Stimulated activated CD4-positive, alpha-beta T cell treated with anti-CD3 and anti-CD28 coated beads, TNF-alpha, amount 100 ng/mL, for 4 hours (primary cell): ENCODE measurements around the gene TGM5.
A peak's percentile ranks its signal among the peaks of the same experiment; 100 is the strongest.

ENCODE experiments used
- DNase-seq, 3 experiments: peaks; one replicate each; pipeline ENCODE4 v3.0.0-alpha.2; 2020; ENCODE audit warnings: low read depth in 3 of 3

TGM5 gene

DNA sequence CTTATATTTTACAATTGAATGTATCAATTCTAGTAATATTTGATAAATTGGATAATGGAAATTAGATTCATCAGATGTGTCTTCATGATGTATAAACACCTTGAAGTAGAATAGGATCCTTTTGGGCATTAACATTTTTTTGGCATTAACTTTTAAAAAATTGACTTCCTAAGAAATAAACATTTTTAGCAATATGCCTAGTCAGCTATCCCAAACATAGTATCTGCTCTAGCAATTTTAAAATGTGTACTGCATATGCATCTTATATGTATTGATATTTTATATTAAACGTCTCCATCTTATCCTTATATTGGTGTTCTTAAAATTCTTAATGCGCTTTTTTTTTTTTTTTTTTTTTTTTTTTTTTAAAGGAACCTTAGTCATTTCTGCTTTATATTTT is 73.0 kb downstream of the TGM5 start:
- no peak for DNase-seq

DNA sequence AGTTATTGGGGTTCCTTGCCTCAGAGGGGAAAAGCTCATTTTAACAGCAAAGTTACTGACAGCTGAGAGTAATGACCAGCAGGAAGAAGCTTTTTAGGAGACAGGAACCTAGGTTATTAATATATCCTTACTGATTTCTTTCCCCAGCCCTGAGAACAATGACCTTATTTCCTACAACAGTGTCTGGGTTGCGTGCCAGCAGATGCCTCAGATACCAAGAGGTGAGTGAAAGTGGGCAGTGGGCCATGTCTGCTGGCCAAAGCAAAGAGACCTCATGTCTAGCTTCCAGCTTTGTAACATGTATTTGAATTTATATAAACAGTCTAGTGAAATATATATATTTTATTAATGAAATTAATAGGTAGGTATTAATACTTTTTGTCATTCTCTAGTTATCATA is 76.5 kb downstream of the TGM5 start:
- DNase-seq: no peak

DNA sequence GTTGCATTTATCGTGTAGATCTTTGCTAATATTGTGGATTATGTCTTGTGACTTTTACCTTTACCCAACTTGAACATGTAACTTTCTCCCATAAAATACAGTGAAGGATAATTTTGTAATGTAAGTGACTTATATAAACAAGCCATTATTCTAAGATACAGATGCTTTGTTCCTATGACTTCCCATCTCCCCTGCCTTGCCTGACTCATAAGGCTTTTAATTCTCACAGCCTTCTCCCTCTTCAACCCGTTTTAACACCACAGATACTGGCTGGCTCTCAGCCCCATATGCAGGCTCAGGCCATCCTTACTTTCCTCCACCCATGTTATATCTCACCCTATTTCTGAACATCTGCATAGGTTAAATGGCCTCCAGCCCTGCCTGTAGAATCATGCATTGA is 77.4 kb downstream of the TGM5 start:
- DNase-seq: no peak

DNA sequence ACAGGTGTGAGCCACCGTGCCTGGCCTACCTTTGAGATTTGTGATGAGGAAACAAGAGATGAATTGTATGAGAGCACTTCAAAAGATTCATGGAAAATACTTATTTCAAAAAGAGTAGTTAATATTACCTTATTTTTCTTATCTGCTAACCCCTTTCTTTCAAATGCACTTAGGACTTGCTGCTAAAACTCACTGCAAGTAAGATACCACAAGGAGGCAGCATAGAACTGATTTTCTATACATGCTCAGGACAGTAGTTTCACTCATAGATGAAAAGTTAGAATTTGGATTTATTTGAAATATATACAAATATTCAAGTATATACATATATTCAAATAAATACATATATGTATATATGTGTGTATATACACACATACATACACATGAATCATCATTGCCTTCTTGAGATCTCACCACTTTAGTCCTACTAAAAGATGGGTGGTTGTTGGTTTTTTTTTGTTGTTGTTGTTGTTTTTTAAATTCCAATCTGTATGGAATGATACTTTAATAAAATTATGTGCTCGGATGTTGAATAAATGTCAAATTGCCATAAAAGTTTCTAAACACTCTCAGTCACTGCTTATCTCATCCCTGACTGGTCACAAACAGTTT is 79.1 kb downstream of the TGM5 start:
- DNase-seq: no peak

DNA sequence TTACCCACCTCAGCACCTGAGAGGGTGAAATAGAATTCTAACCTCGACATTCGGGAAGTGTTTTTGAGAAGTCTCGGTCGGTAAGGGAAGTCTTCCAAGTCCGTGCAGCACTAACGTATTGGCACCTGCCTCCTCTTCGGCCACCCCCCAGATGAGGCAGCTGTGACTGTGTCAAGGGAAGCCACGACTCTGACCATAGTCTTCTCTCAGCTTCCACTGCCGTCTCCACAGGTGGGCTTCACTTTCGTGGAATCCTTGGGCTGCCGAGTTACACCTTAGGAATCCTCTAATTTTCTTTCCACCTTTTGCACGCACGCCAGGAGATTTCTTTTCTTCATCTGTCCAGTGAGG is 80.8 kb downstream of the TGM5 start:
- peak in 1 of 3 experiments; percentile 4 for DNase-seq

DNA sequence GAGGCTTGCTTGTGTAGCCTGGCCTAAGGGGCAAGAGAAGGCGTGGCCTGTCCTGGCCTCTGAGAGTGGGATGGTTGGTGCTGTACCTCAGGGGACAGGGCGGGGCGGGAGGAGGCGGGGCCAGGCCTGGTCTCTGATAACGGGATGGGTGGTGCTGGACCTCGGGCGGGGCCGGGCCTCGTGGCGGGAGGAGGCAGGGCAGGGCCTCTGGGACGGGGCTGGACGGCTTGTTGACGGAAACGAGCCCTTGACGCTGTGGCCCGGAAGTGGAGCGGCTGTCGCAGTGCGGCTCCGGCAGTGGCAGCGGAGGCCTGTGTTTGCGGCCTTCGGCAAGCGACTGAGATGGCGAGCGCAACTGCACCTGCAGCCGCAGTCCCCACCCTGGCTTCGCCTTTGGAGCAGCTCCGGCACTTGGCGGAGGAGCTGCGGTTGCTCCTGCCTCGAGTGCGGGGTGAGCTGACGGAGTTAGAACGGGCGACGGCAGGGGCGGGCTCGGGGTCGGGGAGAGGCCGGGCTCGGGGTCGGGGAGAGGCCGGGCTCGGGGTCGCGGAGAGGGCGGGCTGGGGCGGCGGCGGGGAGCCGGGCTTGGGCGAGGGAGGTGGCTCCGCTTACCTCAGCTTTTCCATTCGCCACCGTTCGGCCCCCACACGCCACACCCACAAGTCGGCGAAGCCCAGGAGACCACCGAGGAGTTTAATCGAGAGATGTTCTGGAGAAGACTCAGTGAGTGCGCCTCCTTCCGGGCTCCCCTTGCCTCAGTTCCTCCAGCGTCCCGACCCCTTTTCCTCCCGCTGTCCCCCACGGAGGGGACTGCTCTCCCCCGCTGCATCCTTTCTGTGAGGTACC is 81.3 kb downstream of the TGM5 start, which contains the start of gene CCNDBP1:
TSS of gene CCNDBP1 (plus strand) at position 247 of the 846 bp plus-strand sequence. CDS start at position 343, 96 bp downstream.
- peak; percentile 65 to 76 (median 73) for DNase-seq

DNA sequence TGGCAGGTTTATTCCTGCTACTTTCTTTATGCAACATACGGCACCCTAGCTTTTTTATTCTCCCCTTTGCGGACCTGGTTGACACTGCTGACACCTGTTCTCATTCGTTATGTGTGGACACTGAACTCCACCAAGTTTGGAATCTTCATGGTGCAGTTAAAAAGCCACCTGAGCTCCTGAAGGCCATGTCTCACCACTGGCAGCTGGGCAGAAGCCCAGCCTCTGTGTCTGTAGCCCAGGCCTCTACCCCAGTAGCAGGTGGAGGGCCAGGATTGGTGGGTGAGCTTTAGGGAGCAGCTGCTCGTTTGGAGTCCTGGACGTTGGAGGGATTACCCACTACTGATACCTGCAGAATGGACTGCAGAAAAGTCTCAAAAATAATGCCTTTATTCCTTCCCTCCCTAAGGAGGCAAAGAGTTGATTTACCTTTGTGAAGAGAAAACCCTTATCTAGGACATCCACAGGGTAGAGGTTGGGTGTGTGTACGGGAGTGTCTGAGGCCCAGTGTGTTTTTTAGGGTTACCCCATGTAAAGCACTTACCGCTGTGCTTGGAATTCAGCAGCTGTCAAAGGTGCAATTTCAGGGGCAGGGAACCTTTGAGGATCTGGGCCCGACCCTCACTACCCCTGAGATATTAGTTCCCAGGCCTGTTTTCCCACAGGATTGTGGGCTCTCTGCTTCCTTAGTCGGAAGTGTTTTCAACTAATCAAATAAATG is 82.2 kb downstream of the TGM5 start:
- no peak for DNase-seq

DNA sequence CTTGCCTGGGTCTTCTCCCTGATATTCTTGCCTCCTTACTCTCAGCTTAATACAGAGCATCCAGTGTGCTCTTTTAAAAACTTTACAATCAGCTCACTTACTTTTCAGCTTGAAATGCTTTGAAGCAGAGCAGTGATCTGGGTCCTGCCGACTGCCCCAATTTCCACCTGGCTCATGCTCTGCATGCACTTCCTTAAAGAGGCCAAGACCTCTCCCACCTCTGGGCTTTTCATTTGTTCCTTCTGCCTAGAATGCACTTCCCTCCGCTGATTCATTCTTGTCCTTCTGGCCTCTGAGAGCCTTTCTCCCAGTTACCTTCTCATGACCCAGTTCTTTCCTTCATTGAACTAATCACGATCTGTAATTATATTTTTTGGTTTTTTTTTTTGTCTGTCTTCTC is 83.5 kb downstream of the TGM5 start:
- DNase-seq: no peak
